HUDEP-2 (cell line): ENCODE data around the gene PIGP.
"Not testable (repeated sequence)": the region's sequence is repeated elsewhere in the genome, so short reads cannot be mapped to it uniquely, and the experiment has no call there.

Source experiments
- DNase-seq, 76 experiments: peaks; one replicate each; lab custom pipeline; 2025; ENCODE audit not compliant: unreplicated experiment in 76 of 76; lab: John Stamatoyannopoulos, UW

PIGP gene

DNA sequence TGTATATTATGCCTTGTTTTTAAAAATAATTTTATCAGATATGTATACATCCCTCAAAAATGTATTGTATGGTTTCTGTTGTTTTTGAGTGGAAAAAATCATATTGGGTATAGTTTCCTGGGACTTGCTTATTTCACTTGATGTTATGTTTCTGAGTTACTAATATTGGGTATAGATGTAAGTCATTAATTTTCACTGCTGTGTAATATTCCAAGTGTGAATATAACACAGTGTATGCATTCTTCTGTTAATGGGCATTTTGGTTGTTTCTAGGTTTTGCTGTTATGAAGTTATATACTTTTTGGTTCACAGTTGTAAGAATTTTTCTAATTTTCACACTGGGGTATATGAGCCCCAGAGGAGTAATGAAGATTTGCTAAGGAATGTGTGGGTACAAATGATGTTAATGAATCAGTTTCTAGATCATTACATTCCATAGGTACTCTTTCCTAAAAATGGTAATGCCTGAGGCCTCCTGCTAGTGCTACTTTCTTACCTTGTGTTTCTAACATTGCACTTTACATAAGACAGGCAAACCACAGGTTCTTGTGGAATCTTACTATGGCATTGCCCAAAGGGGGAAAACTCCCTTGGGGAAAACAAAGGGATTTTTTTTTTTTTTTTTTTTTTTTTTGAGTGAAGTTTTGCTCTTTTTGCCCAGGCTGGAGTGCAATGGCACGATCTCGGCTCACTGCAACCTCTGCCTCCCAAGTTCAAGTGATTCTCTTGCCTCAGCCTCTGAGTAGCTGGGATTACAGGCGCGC, 3.4 kb upstream of the PIGP start:
- no peak for DNase-seq

DNA sequence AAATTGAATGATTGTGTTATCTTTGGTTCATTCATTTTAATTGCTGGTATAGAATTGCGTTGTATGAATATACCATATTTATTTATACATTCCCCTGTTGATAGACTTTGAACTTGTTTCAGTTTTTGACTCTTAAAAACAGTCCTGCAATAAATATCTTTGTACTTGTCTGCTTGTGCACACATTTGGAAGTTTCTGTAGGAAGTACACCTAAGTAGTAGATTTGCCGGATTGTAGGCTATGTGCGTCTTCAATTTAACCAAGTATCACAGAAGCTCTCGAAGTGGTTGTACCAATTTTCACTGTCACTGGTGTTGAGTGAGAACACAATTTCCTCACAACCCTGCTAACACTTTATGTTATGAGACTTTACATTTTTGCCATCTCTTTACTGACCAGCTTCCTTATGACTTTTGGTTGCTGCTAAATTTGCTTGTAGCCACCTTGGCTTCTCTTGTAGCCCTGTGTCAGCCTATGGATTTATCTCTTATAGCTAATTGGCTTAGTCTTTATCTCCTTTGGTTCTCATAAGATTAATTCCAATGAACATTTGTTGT, 2.4 kb upstream of the PIGP start:
- DNase-seq, result no peak

DNA sequence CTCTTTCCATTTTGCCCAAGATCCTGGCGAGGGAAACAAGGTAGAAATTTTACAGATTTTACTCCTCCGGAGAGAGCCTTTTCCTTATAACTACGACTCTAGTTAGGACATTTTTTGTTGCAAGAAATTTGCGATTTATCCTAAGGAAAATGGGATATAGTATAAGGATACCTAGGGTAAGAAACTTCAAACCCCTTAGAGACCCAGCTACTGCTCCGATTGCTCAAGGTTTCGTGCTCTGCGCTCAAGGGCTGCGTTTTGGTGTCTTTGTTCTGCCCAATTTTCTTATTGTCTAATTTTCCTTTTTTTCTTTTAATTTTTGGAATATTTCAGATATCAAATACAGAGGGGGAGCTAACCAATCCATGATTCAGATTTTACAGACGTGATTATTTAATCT, 1.7 kb upstream of the PIGP start:
- peak in 1 of 76 experiments; percentile 12 for DNase-seq

DNA sequence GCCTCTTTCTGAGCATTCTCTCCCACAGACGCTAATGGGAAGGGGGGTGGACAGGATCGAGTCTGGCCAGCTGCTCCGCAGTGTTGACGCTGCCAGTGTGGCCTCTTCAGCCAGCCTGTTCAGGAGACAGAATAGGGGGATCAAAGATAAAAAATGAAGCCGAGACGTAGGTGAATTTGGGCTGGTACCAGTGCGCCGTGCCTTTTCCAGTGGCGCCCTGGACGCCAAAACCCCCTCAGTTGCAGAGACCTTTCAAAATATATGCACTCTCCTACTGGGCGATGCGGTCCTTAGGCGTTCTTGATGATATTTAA, 1.3 kb upstream of the PIGP start:
- DNase-seq, result peak in 8 of 76 experiments; percentile 4 to 50 (median 40)

DNA sequence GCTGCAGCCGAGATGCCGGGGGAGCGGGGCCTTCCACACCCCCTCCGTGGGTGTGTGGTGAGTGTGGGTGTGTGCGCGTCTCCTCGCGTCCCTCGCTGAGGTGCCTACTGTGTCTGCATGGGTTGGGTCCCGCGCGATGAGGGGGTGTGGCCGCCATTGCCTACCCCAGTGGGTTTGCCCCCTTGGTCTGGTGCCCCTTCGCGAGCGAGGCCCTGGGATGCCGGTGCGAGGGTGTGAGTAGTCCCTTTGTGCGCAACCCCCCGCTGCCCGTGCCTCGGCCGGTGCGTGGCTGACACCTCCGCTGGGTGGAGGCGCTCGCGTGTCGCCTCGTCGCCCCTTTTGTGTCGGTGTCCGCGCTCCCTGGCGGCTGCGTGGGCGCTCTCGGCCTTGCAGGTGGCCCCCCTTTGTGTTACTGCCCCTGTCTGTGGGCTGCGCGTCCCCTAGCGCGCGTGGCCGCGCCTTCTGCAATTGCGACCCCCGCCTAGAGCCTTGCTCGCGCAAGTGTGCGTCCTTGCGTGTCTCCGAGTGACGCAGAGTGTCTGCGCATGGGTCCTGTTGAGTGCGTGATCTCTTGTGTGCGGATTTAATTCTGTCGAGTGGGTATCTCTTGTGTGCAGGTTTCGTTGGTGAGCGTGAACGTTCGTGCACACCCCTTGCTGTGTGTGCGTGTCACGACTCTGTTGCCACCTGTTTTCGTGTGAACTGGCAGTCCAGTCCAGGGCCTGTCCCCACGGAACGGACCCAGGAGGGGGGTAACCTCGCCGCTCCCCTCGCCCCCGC, 736 bp upstream of the PIGP start:
- DNase-seq, result peak in 45 of 76 experiments; percentile 23 to 94 (median 56)

DNA sequence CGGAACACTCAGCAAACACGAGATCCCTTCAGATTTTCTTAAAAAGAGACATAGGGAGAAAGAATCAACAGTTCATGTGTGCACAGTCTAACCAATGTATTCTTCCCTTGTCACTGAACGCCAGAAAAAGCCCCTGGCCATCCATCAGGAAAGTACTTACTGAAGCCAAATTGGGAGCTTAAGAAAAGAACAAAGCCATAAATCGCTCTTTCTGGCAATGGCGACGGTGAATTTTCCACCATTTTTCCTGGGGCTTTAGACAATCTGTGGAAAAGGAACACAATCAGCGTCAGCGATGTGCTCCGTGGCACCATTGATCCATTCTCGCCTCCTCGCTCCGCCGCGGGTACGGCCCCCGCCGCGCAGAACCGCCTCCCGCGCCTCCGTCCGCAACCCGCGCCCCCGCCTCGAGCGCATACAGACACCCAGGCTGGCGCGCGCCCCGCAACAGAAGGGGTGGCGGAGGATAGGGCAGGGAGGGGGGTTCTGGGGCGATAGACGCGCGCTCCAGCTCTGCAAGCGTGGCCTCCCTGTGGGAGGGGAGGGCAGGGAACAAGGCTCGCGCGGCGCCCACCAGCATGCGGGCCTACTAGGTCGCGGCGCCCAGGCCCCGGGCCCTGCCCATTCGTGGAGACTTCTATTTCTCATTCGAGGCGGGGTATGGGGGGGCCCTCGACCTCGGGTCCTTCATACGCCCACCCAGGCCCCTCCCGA, 440 bp downstream of the PIGP start:
- peak in 36 of 76 experiments; percentile 40 to 82 (median 67) for DNase-seq

DNA sequence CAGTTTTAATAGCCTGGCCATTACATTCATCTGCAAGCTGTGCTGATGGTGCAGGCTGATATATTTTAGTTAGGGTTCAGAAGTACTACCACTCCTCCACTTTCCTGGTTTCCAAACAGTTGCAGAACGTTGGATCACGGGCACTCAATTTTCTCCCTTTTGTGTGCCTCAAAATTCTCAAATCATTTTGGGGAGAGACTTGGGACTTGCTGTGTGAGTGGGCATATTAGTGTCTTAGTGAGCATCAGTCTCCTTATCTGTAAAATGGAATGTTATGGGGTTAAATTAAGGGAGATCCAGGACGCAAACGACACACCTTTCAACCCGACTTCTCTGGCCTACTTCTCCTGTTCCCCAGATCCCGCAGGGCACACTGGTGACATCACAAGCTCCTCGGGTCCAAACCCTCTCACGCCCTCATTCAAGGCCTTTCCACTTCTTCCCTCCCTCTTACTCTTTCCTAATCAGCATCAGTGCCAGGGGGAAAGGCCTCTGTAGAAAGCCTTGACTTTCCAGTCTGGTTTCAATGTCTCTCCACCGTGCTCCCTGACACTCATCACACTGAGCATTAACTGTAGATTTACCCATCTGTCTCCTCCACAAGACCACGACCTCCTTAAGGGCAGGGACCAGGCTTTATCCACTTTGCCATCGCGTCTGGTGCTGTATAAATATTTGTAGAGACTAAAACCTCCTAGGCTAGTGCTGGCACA, 1.2 kb downstream of the PIGP start:
- peak in 19 of 76 experiments; percentile 14 to 61 (median 28) for DNase-seq

DNA sequence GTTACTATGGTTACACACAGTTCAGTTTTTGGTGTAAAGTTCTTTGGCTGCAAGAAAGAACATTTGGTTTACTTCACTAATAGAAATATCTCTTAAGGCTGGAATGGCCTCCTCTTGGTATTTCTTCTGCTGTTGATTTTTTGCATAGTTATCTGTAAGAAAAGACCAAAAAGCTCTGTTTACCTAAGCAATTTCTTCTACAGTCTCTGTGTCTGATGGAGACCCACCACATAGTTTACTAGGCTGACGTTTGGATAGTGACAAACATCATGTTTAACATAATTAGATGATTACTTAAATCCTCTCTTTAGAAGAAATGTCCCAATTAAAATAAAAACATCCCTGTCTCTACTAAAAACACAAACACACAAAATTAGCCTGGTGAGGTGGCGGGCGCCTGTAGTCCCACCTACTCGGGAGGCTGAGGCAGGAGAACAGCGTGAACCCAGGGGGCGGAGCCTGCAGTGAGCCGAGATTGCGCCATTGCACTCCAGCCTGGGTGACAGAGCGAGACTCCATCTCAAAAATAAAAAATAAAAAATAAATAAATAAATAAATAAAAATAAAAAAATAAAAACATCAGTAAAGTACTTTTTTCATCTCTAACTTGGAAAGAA, 7.2 kb downstream of the PIGP start:
- no peak for DNase-seq

DNA sequence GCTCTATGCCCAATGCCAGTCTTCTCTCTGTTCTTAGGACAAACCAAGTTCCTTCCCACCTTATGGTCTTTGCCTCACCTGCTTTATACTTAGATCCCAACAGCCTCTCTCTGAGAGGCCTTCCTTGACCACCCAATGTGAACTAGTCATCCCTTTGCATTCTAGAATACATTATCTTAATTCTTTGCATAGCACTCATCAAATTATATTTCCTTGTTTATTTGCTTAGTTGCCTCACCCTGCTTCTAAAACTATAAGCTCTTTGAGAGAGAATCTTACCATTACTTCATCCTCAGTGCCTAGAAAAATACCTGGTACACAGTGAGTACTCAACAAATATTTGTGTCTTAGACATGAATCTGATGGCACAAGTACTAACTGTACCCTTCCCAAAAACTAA, 8.0 kb downstream of the PIGP start:
- no peak for DNase-seq

DNA sequence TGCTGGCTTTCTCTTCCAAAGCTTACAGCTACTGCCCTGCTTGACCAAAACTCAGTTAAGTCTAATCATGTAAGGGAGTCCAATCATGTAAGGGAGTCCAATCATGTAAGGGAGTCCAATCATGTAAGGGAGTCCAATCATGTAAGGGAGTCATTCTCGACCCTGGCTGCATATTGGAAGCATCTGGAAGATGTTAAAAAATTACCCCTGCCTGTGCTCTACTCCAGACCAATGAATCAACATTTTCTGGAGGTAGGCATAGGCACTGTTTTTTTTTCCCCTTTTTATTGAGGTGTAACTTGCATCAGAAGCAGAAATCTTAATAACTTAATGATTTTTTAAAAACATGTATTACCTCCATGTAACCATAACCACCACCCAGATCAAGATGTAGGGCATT, 9.4 kb downstream of the PIGP start:
- DNase-seq, result no peak

DNA sequence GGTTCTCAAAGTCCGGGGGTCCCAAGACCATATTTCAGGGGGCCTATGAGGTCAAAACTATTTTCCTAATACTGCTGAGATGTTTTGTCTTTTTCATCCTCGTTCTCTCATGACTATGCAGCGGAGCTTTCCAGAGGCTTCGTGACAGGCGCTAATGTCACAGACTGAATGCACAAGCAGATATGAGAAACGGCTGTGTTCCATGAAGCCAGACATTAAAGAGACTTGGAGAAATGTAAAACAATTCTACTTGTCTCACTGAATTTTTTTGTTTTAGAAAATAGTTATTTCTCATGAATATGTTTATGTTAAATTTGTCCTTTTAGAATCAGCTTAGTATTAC, 10.3 kb downstream of the PIGP start:
- no peak for DNase-seq

DNA sequence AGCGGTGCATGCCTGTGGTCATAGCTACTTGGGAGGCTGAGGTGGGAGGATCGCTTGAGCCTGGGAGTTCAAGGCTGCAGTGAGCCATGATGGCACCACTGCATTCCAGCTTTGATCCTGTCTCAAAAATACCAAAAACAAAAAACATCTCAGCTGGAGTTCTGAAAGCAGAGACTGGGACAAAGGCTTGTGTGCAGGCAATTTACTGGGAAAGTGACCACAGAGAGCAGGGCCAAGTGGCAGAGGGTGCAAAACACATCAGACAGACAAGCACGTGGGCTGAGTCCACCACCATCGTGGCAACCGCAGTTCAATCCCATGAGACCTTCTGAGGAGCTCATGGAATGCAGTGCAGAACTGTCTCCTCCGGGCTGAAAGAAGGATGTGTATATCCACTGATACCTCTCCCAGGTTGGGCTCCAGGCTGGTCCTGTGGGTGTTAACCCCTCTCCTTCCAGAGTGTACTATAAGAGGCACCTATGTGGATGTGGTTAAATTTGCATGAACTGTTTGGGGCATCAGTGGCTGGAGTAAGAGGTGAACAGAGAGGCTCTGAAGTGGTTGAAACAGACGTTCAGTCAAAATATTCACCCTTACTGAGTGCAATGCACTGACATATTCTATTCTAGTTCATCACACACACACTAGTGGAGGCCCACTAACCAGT, 10.8 kb downstream of the PIGP start:
- no peak for DNase-seq

DNA sequence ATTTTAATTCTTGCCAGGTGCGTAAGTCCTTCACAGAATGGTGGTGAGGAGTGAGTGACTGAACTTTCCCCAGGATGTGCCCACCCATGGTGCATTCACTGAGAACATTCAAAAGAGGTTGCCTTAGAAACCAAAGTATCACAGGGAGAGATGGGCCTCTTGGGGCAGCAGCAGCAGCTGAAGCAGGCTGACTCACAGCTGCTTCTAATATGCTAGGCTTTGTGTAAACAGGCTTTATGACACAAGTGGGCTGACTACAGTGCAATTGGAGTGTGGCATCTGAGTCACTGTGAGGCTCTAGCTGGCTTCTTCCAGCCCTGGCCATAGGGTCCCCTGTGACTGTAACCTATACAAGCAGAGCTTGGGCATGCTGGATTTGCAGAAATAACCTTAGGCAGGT, 12.6 kb downstream of the PIGP start:
- no peak for DNase-seq

DNA sequence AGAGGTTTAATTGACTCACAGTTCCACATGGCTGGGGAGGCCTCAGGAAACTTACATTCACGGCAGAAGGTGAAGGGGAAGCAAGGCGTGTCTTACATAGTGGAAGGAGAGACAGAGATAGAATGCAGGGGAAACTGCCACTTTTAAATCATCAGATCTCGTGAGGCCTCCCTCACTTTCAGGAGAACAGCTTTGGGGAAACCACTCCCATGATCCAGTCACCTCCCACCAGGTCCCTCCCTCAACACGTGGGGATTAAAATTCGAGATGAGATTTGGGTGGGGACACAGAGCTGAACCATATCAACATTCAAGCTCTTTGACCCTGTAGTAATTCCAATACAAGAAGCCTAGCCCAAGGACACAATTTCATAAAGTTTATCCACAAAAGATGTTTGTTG, 13.7 kb downstream of the PIGP start:
- no peak for DNase-seq

DNA sequence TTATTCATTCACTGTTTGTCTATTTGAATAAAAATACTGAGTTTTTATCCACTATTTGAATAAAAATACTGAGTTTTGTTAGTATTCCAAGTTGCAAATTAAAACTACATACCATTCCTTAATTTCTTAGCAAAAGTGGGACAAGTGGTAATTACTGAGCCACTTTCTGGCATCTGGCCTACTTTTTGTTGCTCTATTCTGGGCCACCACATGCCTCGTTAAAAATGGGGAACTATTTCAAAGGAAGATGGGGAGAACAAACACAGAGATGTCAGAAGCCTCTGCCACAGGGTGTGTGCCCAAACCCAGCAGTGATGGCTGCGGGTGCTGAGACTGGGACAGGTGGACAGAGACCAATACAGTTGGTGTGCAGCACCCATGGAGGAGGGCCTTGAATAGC, 14.6 kb downstream of the PIGP start:
- DNase-seq, result no peak

DNA sequence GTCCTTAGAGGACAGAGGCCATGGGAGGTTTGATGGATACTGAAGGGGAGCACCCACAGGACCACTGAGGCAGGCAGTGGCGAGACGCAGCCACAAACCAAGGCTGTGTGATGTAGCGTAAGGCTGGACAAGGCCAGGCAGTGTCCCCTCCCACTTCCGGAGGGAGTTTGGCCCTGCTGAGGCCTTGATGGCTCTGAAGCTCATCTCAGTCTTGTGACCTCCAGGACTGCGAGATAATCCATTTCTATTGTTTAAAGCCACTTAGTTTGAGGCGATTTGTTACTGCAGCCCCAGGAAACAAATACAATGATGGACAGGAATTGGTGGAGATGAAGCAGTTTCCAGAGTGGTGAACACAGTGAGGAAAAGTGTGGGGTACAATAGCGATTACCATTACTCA, 15.3 kb downstream of the PIGP start:
- DNase-seq, result no peak

DNA sequence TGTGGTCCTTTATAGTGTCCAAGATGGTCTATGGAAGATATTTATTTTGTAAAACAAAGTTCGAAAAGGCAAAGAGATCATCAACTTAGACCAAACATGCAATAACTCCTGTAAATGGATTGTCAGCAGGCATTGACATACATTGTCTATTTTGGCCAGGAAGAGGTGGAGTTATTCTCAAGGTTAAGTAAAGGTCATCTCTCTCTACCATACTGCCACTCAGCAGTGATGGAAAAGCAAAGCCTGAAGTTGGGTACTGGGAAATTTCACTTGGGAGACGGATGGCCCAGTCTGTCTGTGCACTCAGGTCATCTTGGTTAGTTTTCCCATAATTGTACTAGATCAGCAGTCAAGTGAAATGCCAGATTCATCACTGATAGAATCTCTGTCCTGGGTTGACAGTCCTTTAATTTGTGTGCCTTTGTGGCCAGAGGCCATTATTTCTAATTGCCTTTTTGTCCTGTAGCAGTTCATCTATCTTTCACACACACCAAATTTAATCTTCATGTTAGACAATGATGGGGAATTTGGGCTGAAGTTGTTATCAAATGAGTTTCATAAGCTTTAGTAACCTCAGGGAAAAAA, 17.5 kb downstream of the PIGP start:
- DNase-seq, result no peak

DNA sequence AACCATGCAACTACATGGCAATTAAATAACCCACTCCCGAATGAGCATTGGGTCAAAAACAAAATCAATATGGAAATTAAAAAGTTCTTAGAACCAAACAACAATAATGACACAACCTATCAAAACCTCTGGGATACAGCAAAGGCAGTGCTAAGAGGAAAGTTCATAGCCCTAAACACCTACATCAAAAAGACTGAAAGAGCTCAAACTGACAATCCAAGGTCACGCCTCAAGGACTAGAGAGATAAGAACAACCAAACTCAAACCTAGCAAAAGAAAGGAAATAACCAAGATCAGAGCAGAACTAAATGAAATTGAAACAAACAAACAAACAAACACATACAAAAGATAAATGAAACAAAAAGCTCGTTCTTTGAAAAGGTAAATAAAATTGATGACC, 23.1 kb downstream of the PIGP start:
- not testable (repeated sequence) for DNase-seq

DNA sequence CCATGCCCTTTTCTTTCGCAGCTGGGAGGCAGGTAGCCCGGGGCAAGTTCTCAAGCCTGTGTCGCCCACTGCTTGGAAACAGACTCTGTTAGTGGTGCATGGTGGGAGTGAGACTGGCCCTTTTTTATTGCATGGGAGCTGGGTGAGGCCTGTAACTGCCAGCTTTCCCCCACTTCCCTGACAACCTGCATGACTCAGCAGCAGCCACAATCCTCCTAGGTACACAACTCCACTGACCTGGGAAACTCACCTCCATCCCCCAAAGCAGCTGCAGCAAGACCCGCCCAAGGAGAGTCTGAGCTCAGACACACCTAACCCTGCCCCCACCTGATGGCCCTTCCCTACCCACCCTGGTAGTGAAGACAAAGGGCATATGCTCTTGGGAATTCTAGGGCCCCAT, 25.8 kb downstream of the PIGP start:
- DNase-seq, result no peak

DNA sequence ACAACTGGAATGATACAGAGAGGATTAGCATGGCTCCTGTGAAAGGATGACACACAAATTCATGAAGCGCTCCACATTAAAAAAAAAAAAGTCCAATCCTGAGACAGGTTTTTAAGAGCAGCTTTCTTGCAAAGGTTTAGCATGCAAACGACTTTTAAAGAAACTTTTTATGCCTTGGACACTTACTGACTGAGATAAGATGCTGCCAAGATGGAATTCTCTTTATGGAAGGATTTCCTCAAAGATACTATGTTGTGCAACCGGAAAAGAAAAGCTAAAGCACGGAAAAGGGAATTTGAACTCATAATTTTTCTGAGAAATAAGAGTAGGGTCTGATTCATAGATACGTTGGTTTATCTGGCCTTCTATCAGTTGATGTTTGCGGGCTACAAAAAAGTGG, 27.3 kb downstream of the PIGP start:
- DNase-seq, result no peak
